B cell (primary cell): ENCODE results near the gene CALN1. TPM values are rescaled to one million over a fixed set of nuclear protein-coding genes. Genes with fewer than 3 reads are reported as not detected.

ENCODE experiments used
- ATAC-seq: fragments of 200-7000 bp; cut with Tn5 transposase; one replicate; pipeline ENCODE4 v1.10.0; 2021; ENCODE audit warnings: low read depth, mild to moderate bottlenecking, moderate number of reproducible peaks, moderate library complexity
- CTCF ChIA-PET: fragments of 350-600 bp; sonication (Branson Sonifier 250); formaldehyde crosslinking; loops from one replicate; lab custom pipeline; 2021; ENCODE audit warnings: antibody characterized with exemption, inconsistent platforms; lab: Charles Lee
- POLR2A ChIA-PET: fragments of 350-600 bp; sonication (Branson Sonifier 250); formaldehyde crosslinking; loops from one replicate; lab custom pipeline; 2021; ENCODE audit warnings: antibody characterized with exemption; lab: Charles Lee
- DNase-seq: peaks from one replicate; pipeline ENCODE4 v3.0.0; 2013
- H2AFZ ChIP-seq: 2 replicates; pipeline ENCODE4 v1.6.1; 2012; ENCODE audit warnings: mild to moderate bottlenecking, low read depth, low read length; ENCODE audit not compliant: insufficient read depth, poor library complexity, severe bottlenecking
- H3K27ac ChIP-seq, 2 donors: 1 replicate in 1 of 2; 2 replicates in 1 of 2; pipeline ENCODE4 v1.5.1; 2012 to 2013; ENCODE audit warnings: low read length in 2 of 2, mild to moderate bottlenecking in 2 of 2, moderate library complexity in 1 of 2
- H3K27me3 ChIP-seq, 4 experiments: fragments of 200-600 bp in 1 of 4; sonication (generic) in 1 of 4; replicated peaks in 1 of 4; 1 replicate in 2 of 4; 2 replicates in 2 of 4; pipeline versions ENCODE4 v1.6.1 to v1.7.0; 2013 to 2016; ENCODE audit warnings: low read length in 3 of 4, mild to moderate bottlenecking in 2 of 4, mixed read lengths in 1 of 4, moderate library complexity in 1 of 4; ENCODE audit not compliant: insufficient read depth in 4 of 4, control insufficient read depth in 3 of 4; ENCODE audit errors: control extremely low read depth in 1 of 4
- H3K36me3 ChIP-seq, 2 experiments: replicated peaks in 1 of 2; 1 replicate in 1 of 2; 2 replicates in 1 of 2; pipeline versions ENCODE4 v1.6.1 to v1.7.1; 2013; ENCODE audit warnings: low read length in 1 of 2; ENCODE audit not compliant: insufficient read depth in 2 of 2, control insufficient read depth in 1 of 2; ENCODE audit errors: control extremely low read depth in 1 of 2, extremely low read depth in 1 of 2
- H3K4me1 ChIP-seq, 2 donors: fragments of 200-600 bp in 1 of 2; sonication (generic) in 1 of 2; 1 replicate in 1 of 2; 2 replicates in 1 of 2; pipeline versions ENCODE4 v1.5.1 to v1.6.1; 2013 to 2017; ENCODE audit warnings: low read length in 2 of 2; ENCODE audit not compliant: control insufficient read depth in 2 of 2, insufficient read depth in 2 of 2
- H3K4me2 ChIP-seq: replicated peaks from 2 replicates; pipeline ENCODE3; 2012; ENCODE audit warnings: mild to moderate bottlenecking, low read depth, low read length; ENCODE audit not compliant: poor library complexity, severe bottlenecking
- H3K4me3 ChIP-seq, 5 experiments: fragments of 200-600 bp in 1 of 5; sonication (generic) in 1 of 5; 1 replicate in 3 of 5; 2 replicates in 2 of 5; pipeline versions ENCODE4 v1.5.1 to v1.7.0; 2011 to 2016; ENCODE audit warnings: low read length in 4 of 5, mild to moderate bottlenecking in 4 of 5, low read depth in 2 of 5, control low read depth in 1 of 5, moderate library complexity in 1 of 5; ENCODE audit not compliant: insufficient read depth in 1 of 5; ENCODE audit errors: control extremely low read depth in 1 of 5, extremely low read depth in 1 of 5
- H3K79me2 ChIP-seq: fragments of 200-600 bp; sonication (generic); one replicate; pipeline ENCODE4 v1.6.0; 2016; ENCODE audit warnings: low read length; ENCODE audit not compliant: control insufficient read depth, insufficient read depth
- H3K9ac ChIP-seq: fragments of 200-600 bp; sonication (generic); 2 replicates; pipeline ENCODE4 v1.6.1; 2017; ENCODE audit warnings: mild to moderate bottlenecking, low read length, moderate library complexity
- H3K9me3 ChIP-seq, 3 donors: one replicate each; pipeline versions ENCODE4 v1.6.1 to v1.7.1; 2013; ENCODE audit warnings: low read length in 2 of 3; ENCODE audit not compliant: control insufficient read depth in 2 of 3, insufficient read depth in 1 of 3; ENCODE audit errors: control extremely low read depth in 1 of 3
- H4K20me1 ChIP-seq: 2 replicates; pipeline ENCODE4 v1.6.0; 2012; ENCODE audit warnings: mild to moderate bottlenecking, low read length; ENCODE audit not compliant: insufficient read depth, control insufficient read depth, poor library complexity, severe bottlenecking
- H3K27ac Mint-ChIP-seq: one replicate; pipeline ENCODE4 v1.8.0; 2021; ENCODE audit warnings: mixed read lengths
- H3K27me3 Mint-ChIP-seq: one replicate; pipeline ENCODE4 v1.8.0; 2021; ENCODE audit warnings: mixed read lengths
- H3K4me1 Mint-ChIP-seq: one replicate; pipeline ENCODE4 v1.8.0; 2021; ENCODE audit warnings: mixed read lengths
- H3K4me3 Mint-ChIP-seq: one replicate; pipeline ENCODE4 v1.8.0; 2021; ENCODE audit warnings: mixed read lengths
- H3K9me3 Mint-ChIP-seq: one replicate; pipeline ENCODE4 v1.8.0; 2022; ENCODE audit warnings: mixed read lengths; ENCODE audit not compliant: insufficient read depth
- CTCF ChIP-seq: fragments of 200-600 bp; IDR thresholded peaks from one replicate; pipeline ENCODE4 v1.8.0; 2022; ENCODE audit warnings: antibody characterized with exemption, mild to moderate bottlenecking
- EZH2 ChIP-seq: IDR thresholded peaks from 2 replicates; pipeline ENCODE4 v1.6.1; 2012; ENCODE audit warnings: borderline replicate concordance, low read depth, mild to moderate bottlenecking, moderate library complexity, low read length; ENCODE audit not compliant: insufficient read depth, poor library complexity, severe bottlenecking
- WGBS: methylation state at CpG from one replicate; pipeline ENCODE4 v1.1.5; 2013; ENCODE audit warnings: missing lambda C conversion rate; ENCODE audit not compliant: insufficient coverage; 5-methylcytosine and 5-hydroxymethylcytosine counted together
- intact Hi-C: fragments of 100-400 bp; cut with micrococcal nuclease; formaldehyde crosslinking; loops from one replicate; pipeline ENCODE4 v1.10.0; 2022
- polyA plus RNA-seq: library from polyadenylated mRNA; depleted of rRNA; stranded (reverse); fragments of >200 nt; gene quantifications from 2 replicates; pipeline ENCODE4 v1.2.3, GENCODE V29; 2012
- total RNA-seq, 2 donors: library from RNA; stranded (reverse); fragments of 120-200 nt in 1 of 2; gene quantifications; 1 replicate in 1 of 2; 2 replicates in 1 of 2; pipeline versions ENCODE4 v1.2.3 to v1.2.4, GENCODE V29; 2013 to 2022

CALN1 gene
- total and polyA plus RNA-seq, 2 donors (not counting 1 experiment from before 2014, with no cell fraction given) = not detected

DNA sequence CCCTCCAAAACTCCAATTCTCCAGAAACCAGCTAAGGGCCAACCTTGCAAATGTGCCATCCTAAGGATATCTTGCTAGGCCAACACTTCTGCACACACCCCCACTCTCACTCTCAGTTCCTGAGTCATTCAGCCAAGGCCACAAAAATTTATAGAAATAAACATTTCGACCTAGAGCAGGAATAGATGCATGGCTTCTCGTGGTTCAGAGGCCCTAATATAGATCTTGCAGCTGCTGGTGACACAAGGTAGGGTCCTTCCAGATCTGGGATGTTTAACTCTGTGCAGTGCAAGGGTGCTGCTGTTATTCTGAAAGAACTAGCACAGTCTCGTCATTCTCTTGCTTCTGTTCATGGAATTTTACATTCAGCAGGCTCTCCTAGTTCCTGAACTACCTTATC lies 369.3 kb downstream of the CALN1 start:
- 0% methylated on average over 1 of the region's 3 CpGs for WGBS
- Mint-ChIP-seq H3K9me3 (peaks cover 3% of the 10 kb centered on the region), H3K4me3 (no peak overlapping the region), H3K27ac (no peak overlapping the region), H3K4me1 (no peaks in the 10 kb centered on the region), H3K27me3 (no peaks in the 10 kb centered on the region)
- no peak overlapping the region for H3K27ac ChIP-seq
- H3K4me2 ChIP-seq = no peak overlapping the region
- H4K20me1 ChIP-seq = no peaks in the 10 kb centered on the region
- ChIA-PET POLR2A (no interaction called here), CTCF (no interaction called here)
- H3K9ac ChIP-seq = no peak overlapping the region
- no peak for ATAC-seq
- H3K79me2 ChIP-seq = no peaks in the 10 kb centered on the region
- DNase-seq = no peak
- H3K36me3 ChIP-seq = no peaks in the 10 kb centered on the region
- intact Hi-C loops = no loop called here
- H3K4me1 ChIP-seq = no peaks in the 10 kb centered on the region
- peaks cover 0 to 8% (median 0%) of the 10 kb centered on the region in 3 donors for H3K9me3 ChIP-seq
- H2AFZ ChIP-seq = no peak overlapping the region
- no peak overlapping the region for H3K4me3 ChIP-seq
- no peaks in the 10 kb centered on the region for H3K27me3 ChIP-seq
- TF ChIP-seq CTCF (no peak), EZH2 (no peak)

DNA sequence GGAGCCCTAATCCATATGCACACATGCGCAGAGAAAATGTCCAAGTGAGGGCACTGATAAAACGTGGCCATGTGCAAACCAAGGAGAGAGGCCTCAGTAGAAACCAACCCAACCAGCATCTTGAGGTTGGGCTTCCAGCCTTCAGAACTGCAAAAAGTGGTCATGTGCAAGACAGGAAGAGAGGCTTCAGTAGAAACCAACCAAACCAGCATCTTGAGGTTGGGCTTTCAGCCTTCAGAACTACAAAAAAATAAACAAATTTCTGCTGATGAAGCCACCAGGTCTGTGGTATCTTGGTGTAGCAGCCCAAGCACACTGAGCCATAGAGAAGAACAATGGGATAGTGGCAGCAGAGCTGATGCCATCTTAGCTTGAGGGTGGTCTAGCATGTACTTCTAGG lies 371.5 kb downstream of the CALN1 start:
- Histone ChIP-seq H4K20me1 (no peaks in the 10 kb centered on the region), H3K27ac (no peak overlapping the region), H3K27me3 (no peaks in the 10 kb centered on the region), H3K9ac (no peak overlapping the region), H3K36me3 (no peaks in the 10 kb centered on the region), H3K9me3 (peaks cover 0 to 13% (median 0%) of the 10 kb centered on the region in 3 donors), H3K4me2 (no peak overlapping the region), H2AFZ (no peak overlapping the region), H3K4me3 (no peak overlapping the region), H3K4me1 (no peaks in the 10 kb centered on the region), H3K79me2 (no peaks in the 10 kb centered on the region)
- POLR2A ChIA-PET = no interaction called here
- WGBS = 90% methylated on average over 2 of the region's 2 CpGs
- Mint-ChIP-seq H3K27ac (no peak overlapping the region), H3K27me3 (no peaks in the 10 kb centered on the region), H3K4me3 (no peak overlapping the region), H3K4me1 (no peaks in the 10 kb centered on the region), H3K9me3 (peaks cover 4% of the 10 kb centered on the region)
- DNase-seq = no peak
- no peak for TF ChIP-seq CTCF
- no peak for TF ChIP-seq EZH2
- no peak for ATAC-seq
- CTCF ChIA-PET = no interaction called here
- intact Hi-C loops = no loop called here
